GM12875 (cell line): ENCODE results near the gene TSPOAP1.

Source experiments
- H3K4me3 ChIP-seq: one replicate; pipeline ENCODE4 v1.5.1; 2011; ENCODE audit warnings: low read depth, low read length, control low read depth
- CTCF ChIP-seq: IDR thresholded peaks from 2 replicates; pipeline ENCODE4 v1.5.1; 2011; ENCODE audit warnings: low read depth, mild to moderate bottlenecking, control low read depth, inconsistent platforms, low read length, moderate library complexity, borderline replicate concordance; ENCODE audit not compliant: insufficient read depth

Gene TSPOAP1

GRCh38 chr17:58289869-58290268 lies 38.7 kb downstream of the TSPOAP1 start:
- no peak for TF ChIP-seq CTCF
- no peak overlapping the region for H3K4me3 ChIP-seq

GRCh38 chr17:58285422-58285810 lies 43.2 kb downstream of the TSPOAP1 start:
- H3K4me3 ChIP-seq = no peak overlapping the region
- no peak for TF ChIP-seq CTCF

- no peak for TF ChIP-seq CTCF
- H3K4me3 ChIP-seq = no peak overlapping the region
These were observed 43.8 kb downstream of the TSPOAP1 start for GRCh38 chr17:58284613-58285421.

DNA sequence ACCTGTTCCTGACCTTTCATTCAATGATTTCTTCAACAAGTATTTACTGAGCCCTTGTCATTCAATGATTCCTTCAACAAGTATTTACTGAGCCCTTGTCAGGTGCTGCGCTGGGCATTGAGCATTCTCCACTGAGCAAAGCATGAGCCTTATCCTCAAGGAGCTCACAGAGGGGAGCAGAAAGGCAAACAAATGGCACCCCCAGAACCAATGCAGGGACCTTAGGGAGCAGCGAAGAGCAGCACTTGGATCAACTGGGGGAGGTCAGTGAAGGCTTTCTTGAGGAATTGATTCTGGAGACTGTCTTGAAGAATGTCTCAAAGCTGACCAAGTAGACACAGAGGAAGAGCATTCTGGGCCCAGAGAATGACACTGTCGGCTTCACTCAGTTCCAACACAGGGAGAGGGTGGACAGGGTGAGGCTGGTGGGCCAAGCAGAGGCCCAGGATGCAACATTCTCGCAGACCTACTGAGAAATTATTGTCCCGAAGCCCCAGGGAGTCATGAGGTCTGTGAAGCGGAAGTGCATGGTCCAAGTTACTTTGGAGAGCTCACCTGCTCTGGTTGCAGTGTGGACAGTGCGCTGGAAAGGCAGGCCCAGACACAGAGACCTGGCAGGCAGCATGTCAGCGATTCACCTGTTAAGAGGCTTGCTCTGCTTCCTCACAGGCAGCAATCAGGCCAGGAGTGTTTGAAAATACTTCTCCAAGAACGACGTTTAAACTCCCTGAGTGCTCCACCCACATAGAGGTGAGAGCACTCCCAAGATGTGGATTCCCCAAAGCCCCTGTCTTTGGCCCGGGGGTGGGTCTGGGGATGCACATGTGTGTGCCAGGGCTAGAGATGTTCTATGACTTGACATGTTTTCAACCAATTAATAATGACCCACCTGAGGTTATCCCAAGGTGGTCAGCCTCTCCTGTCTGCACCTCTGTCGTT lies 44.7 kb downstream of the TSPOAP1 start:
- no peak for TF ChIP-seq CTCF
- H3K4me3 ChIP-seq = no peak overlapping the region

DNA sequence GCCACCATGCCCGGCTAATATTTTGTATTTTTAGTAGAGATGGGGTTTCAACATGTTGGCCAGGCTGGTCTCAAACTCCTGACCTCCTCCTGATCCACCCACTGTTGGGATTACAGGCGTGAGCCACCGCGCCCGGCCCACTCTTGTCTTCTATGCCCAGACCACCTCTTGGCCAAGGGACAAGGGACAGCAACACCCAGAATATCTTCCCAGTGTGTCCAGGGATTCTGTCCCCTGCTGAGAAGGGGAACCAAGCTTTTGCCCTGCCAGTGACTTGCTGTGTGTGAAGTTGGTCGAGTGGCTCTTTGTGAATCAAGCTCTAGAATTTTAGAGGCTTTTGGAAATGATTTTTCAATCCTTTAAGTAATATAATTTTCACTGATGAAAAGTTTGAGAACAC lies 46.2 kb downstream of the TSPOAP1 start:
- TF ChIP-seq CTCF = no peak
- H3K4me3 ChIP-seq = no peak overlapping the region

DNA sequence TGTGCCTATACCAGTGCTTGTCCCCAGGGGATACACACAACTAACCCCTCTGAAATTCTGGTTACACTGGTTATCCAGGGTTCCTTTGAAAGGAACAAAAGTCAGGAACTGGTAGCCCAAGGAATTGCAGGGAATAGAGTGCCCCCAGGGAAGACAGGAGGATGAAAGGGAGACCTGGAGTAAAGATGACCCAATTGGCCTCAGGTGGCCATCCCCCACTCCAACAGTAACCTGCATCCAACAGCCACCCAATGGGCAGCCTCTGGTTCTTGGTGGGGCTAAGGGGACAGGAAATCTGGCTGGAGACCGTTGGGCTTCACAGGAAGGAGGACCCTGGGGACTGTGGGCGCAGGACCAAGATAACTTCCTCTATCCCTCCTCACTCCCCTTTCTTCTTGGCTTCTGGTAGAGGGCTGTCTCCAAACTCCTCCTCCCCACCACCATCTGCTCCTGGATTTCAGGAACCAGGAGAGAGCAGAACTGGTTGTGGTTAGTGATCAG lies 47.0 kb downstream of the TSPOAP1 start:
- no peak overlapping the region for H3K4me3 ChIP-seq
- TF ChIP-seq CTCF = no peak
